GM10248 (cell line): Measurements from ENCODE around the gene HIVEP1.
"Not testable (repeated sequence)": the region's sequence is repeated elsewhere in the genome, so short reads cannot be mapped to it uniquely, and the experiment has no call there.

ENCODE experiments used
- CTCF ChIA-PET: fragments of 300-600 bp; sonication (Branson Sonifier 250); formaldehyde crosslinking; extraction: SDS; loops from one replicate; lab custom pipeline; 2021; ENCODE audit warnings: antibody characterized with exemption; lab: Yijun Ruan, JAX
- POLR2A ChIA-PET: fragments of 350-650 bp; sonication (Branson Sonifier 250); formaldehyde crosslinking; extraction: SDS; loops from one replicate; lab custom pipeline; 2020; ENCODE audit warnings: antibody characterized with exemption; lab: Yijun Ruan, JAX
- DNase-seq: peaks from one replicate; pipeline ENCODE4 v3.0.0; 2012; ENCODE audit errors: extremely low spot score
- TF ChIP-seq, protein P1 (sequence below): IDR thresholded peaks from 2 replicates; pipeline ENCODE4 v1.5.1; 2012; ENCODE audit warnings: mild to moderate bottlenecking, low read depth; ENCODE audit errors: extremely low read depth, missing control alignments, control extremely low read depth

The HIVEP1 gene

DNA sequence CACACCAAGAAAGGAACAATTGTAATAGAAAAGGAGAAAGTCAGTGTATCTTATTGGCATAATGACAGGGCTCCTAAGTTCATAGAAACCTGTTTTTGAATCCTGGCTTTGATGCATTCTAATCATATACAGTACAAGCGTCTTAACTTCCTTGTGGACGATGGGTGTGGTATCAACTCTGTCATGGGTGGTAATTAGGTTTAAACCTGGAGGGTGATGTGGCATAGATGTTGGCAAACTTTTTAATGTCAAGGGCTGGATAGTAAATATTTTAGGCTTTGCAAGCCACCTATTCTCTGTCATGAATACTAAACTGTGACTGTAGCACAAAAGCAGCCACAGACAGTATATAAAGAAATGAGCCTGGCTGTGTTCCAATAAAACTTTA lies 139.3 kb downstream of the HIVEP1 start:
- TF ChIP-seq, protein P1, sequence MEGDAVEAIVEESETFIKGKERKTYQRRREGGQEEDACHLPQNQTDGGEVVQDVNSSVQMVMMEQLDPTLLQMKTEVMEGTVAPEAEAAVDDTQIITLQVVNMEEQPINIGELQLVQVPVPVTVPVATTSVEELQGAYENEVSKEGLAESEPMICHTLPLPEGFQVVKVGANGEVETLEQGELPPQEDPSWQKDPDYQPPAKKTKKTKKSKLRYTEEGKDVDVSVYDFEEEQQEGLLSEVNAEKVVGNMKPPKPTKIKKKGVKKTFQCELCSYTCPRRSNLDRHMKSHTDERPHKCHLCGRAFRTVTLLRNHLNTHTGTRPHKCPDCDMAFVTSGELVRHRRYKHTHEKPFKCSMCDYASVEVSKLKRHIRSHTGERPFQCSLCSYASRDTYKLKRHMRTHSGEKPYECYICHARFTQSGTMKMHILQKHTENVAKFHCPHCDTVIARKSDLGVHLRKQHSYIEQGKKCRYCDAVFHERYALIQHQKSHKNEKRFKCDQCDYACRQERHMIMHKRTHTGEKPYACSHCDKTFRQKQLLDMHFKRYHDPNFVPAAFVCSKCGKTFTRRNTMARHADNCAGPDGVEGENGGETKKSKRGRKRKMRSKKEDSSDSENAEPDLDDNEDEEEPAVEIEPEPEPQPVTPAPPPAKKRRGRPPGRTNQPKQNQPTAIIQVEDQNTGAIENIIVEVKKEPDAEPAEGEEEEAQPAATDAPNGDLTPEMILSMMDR, result no peak
- no peak for DNase-seq
- POLR2A ChIA-PET, result no interaction called here
- CTCF ChIA-PET, result no interaction called here

DNA sequence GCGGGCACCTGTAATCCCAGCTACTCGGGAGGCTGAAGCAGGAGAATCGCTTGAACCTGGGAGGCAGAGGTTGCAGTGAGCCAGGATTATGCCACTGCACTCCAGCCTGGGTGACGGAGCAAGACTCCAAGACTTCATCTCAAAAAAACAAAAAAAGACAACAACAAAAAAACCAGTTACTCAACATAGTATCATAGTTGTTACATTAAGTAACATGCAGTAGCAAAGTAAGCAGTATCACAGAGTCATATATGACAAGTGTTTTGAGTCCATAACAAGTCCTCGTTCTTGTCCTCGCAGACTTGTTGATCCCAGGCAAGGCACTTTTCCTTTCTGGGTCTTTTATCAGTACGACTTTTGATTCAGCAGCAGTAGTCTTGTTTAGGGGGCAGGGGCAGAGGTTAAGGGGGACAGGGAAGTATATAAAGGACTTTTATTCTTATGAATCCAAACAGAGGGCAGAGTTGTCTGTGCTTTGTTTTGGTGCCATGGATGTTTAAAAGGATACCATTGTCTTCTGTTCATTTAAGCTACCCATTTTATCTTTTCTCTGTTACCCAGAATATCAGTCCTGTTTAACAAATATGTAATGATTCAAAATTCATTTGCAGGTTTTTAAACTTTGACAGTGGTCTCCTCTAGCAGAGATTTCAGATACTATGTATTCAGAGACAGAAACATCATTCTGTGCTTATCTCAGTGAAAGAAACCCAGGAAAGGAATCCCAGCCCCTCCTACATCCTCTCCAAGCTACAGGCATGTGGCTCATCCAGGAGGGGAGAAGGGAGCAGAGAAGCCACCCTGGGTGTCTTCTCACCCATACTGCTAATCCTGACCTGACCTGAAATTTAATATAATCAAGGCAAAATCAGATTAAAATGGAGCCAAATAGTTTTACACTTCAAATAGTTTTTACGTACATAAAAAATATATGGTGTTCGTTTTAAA lies 140.2 kb downstream of the HIVEP1 start:
- CTCF ChIA-PET, result no interaction called here
- POLR2A ChIA-PET, result no interaction called here
- no peak for DNase-seq
- TF ChIP-seq, protein P1, result no peak

DNA sequence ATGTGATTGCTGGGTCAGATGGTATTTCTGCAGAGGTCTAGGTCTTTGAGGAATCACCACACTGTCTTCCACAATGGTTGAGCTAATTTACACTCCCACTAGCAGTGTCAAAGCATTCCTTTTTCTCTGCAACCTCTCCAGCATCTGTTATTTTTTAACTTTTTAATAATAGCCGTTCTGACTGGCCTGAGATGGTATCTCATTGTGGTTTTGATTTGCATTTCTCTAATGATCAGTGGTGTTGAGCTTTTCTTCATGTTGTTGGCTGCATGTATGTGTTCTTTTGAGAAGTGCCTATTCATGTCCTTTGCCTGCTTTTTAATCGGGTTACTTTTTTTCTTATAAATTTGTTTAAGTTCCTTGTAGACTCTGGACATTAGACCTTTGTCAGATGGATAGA lies 143.7 kb downstream of the HIVEP1 start:
- POLR2A ChIA-PET, result interaction anchor here (0.6 kb wide), 1 partner anchor 143 kb away, joined by 10 read pairs; no protein-coding TSS in a partner anchor
- CTCF ChIA-PET, DNase-seq: not testable (repeated sequence)

DNA sequence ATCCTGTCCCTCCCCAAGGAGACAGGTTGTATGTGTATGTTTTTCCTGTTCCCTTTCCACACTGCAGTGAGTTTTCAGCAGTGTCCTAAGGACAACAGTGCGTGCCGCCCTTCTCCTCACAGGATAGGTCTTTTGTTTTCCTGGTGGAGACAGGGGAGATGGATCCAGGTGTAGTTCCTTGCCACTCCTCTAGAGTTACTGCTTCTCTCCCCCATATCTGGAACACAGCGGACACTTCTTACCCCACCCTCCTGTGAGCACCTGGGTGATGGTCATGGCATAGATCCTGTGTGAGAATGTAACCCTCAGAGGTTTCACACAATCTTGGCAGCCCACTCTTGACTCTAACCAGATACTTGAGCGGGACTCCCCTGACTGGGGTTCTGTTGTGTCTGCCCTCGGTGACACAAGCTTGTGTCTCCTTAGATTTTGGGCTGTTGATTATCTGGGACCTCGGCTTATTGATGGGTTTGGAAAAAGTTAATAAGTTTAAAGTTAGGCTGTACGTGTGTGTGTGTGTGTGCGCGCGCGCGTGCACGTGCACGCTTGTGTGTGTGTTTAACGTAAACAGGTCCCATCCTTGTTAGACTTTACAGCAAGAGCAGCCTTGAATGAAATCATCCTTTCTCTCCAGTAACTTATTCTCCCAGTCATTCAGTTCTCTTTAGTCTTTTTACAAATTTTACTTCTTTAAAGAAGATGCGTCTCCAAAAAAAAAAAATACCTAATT lies 146.7 kb downstream of the HIVEP1 start:
- TF ChIP-seq, protein P1, result no peak
- DNase-seq, result no peak
- CTCF ChIA-PET, result interaction anchor here (1.1 to 1.2 kb wide), 3 partner anchors 10 to 25 kb away, joined by 3 to 5 read pairs (median 4); no protein-coding TSS in a partner anchor
- POLR2A ChIA-PET, result no interaction called here

DNA sequence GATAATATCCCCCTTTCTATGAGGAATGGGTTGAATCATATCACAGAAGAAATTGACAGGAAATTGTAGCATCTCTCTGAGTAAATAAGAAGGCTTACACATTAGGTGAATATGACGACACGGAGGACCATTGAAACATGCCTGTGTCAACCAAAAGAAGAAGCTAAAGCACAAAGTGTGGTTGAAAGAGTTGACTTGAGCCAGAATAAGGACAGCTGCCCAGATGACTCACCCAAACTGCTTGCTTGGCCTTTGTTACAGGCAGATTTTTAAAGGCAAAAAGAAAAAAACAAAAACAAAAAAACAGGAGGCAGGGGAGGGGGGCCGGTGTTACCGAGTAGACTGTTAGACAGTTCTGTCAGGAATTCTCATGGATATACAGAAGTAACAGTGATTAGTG lies 148.2 kb downstream of the HIVEP1 start:
- CTCF ChIA-PET, result interaction anchor here (0.5 to 1.4 kb wide), 2 partner anchors 58 to 486 kb away, joined by 3 read pairs; no protein-coding TSS in a partner anchor
- DNase-seq, result no peak
- TF ChIP-seq, protein P1, result no peak
- POLR2A ChIA-PET, result no interaction called here

DNA sequence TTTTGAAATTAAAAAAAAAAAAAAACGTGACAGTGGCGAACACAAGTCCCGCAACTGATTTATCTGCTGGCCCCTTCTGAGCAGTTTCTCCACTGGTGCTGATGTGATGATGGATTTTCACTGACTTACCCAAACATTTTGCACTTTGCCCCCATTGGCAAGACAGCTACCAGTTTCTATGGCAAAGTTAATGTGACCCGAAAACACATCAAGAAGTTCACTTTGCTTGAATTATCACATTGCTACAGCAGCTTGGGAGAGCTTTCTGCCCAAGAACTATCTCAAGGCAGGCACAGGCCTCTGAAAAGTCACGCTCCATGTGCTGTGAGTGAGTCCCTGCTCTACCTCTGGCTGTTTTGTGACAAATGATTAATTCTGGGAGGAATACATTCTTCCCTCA lies 150.1 kb downstream of the HIVEP1 start:
- ChIA-PET CTCF (interaction anchor here (1.2 to 1.4 kb wide), 2 partner anchors 128 to 444 kb away, joined by 3 to 4 read pairs; partner anchors contain the start of gene EDN1), POLR2A (no interaction called here)
- DNase-seq, result no peak
- TF ChIP-seq, protein P1, result no peak

DNA sequence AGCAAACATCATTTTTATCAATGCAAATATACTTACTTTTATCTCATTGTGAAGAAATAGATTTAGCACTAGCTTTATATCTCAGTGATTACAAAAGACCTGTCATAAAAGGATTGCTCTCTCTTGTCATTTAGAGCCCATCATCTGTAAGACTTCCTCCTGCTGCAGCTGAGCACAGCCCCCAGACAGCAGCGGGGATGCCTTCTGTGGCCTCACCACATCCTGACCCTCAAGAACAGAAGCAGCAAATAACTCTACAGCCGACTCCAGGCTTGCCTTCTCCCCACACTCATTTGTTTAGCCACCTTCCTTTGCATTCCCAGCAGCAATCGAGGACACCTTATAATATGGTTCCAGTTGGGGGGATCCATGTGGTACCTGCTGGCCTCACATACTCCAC lies 151.0 kb downstream of the HIVEP1 start:
- DNase-seq, result peak; percentile 19
- ChIA-PET POLR2A (no interaction called here), CTCF (interaction anchor here (1.2 to 1.4 kb wide), 2 partner anchors 8 to 127 kb away, joined by 3 to 4 read pairs; partner anchors contain the start of gene EDN1)
- TF ChIP-seq, protein P1, result no peak
